Type B pancreatic cell (in vitro differentiated cells): ENCODE results near the gene PPP1R7. TPM values are rescaled to one million over a fixed set of nuclear protein-coding genes. Genes with fewer than 3 reads are reported as not detected.

Experiments used
- DNase-seq: peaks from one replicate; pipeline ENCODE4 v3.0.0; 2021; ENCODE audit warnings: mixed read lengths; ENCODE audit not compliant: unreplicated experiment; ENCODE audit errors: extremely low spot score
- H3K27ac Mint-ChIP-seq: 2 replicates; pipeline ENCODE4 v1.8.0; 2021; ENCODE audit warnings: mild to moderate bottlenecking, mixed read lengths
- H3K27me3 Mint-ChIP-seq: 2 replicates; pipeline ENCODE4 v1.8.0; 2021; ENCODE audit warnings: mixed read lengths
- H3K36me3 Mint-ChIP-seq: 2 replicates; pipeline ENCODE4 v1.8.0; 2021; ENCODE audit warnings: mixed read lengths
- H3K4me1 Mint-ChIP-seq: one replicate; pipeline ENCODE4 v1.8.0; 2021; ENCODE audit warnings: mixed read lengths; ENCODE audit not compliant: unreplicated experiment
- H3K4me3 Mint-ChIP-seq: 2 replicates; pipeline ENCODE4 v1.8.0; 2021; ENCODE audit warnings: mild to moderate bottlenecking, mixed read lengths
- H3K9me3 Mint-ChIP-seq: 2 replicates; pipeline ENCODE4 v1.8.0; 2021; ENCODE audit warnings: mixed read lengths
- total RNA-seq: library from RNA; stranded (reverse); gene quantifications from 2 replicates; pipeline ENCODE4 v1.2.1, GENCODE V29; 2021; ENCODE audit warnings: low replicate concordance
- TF ChIP-seq, protein P1 (sequence below): fragments of 200-600 bp; sonication (generic); conservative IDR thresholded peaks from 2 replicates; pipeline ENCODE4 v1.5.0; 2021; ENCODE audit warnings: antibody characterized with exemption, mild to moderate bottlenecking

PPP1R7 gene
- total RNA-seq, 1 donor from 2014 or later: 50.7 TPM

GRCh38 chr2:241214209-241214608 is 63.9 kb downstream of the PPP1R7 start:
- Mint-ChIP-seq H3K4me1 (peaks cover 9% of the 10 kb centered on the region), H3K27me3 (peaks cover 7% of the 10 kb centered on the region), H3K4me3 (no peak overlapping the region), H3K9me3 (no peaks in the 10 kb centered on the region), H3K36me3 (no peaks in the 10 kb centered on the region), H3K27ac (no peak overlapping the region)
- no peak for DNase-seq
- TF ChIP-seq, protein P1, sequence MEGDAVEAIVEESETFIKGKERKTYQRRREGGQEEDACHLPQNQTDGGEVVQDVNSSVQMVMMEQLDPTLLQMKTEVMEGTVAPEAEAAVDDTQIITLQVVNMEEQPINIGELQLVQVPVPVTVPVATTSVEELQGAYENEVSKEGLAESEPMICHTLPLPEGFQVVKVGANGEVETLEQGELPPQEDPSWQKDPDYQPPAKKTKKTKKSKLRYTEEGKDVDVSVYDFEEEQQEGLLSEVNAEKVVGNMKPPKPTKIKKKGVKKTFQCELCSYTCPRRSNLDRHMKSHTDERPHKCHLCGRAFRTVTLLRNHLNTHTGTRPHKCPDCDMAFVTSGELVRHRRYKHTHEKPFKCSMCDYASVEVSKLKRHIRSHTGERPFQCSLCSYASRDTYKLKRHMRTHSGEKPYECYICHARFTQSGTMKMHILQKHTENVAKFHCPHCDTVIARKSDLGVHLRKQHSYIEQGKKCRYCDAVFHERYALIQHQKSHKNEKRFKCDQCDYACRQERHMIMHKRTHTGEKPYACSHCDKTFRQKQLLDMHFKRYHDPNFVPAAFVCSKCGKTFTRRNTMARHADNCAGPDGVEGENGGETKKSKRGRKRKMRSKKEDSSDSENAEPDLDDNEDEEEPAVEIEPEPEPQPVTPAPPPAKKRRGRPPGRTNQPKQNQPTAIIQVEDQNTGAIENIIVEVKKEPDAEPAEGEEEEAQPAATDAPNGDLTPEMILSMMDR: no peak

DNA sequence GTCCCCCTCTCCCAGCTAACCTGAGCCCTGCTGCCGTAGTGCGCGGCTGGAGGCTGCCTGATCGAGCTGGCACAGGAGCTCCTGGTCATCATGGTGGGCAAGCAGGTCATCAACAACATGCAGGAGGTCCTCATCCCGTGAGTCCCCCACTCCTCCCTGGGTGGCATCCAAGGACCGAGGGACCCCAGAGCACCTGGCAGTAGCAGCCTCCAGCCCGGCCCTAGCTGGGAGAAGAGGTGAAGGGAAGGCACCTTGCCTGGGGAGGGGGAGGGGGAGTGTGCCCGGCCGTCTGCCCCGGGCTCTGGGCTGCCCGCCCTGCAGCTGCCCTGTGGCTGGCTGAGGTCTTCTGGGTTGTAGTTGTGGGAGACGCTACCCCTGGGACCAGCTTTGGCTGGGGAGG is 64.5 kb downstream of the PPP1R7 start:
- no peak for DNase-seq
- H3K27ac Mint-ChIP-seq: no peak overlapping the region
- no peaks in the 10 kb centered on the region for H3K9me3 Mint-ChIP-seq
- no peaks in the 10 kb centered on the region for H3K36me3 Mint-ChIP-seq
- peaks cover 7% of the 10 kb centered on the region for H3K27me3 Mint-ChIP-seq
- H3K4me1 Mint-ChIP-seq: peaks cover 11% of the 10 kb centered on the region
- TF ChIP-seq, protein P1: no peak
- H3K4me3 Mint-ChIP-seq: no peak overlapping the region

- TF ChIP-seq, protein P1: no peak
- Mint-ChIP-seq H3K27me3 (peaks cover 7% of the 10 kb centered on the region), H3K9me3 (no peaks in the 10 kb centered on the region), H3K4me3 (no peak overlapping the region), H3K36me3 (peaks cover 4% of the 10 kb centered on the region), H3K27ac (no peak overlapping the region), H3K4me1 (peaks cover 11% of the 10 kb centered on the region)
- DNase-seq: no peak
These were observed 65.2 kb downstream of the PPP1R7 start for GRCh38 chr2:241215421-241215820.

- Mint-ChIP-seq H3K4me1 (peaks cover 11% of the 10 kb centered on the region), H3K27ac (peak overlapping the region; percentile 61), H3K9me3 (no peaks in the 10 kb centered on the region), H3K27me3 (peaks cover 7% of the 10 kb centered on the region), H3K4me3 (peak overlapping the region; percentile 78), H3K36me3 (peaks cover 4% of the 10 kb centered on the region)
- TF ChIP-seq, protein P1: no peak
- no peak for DNase-seq
These were observed 66.0 kb downstream of the PPP1R7 start for GRCh38 chr2:241216211-241216761.

DNA sequence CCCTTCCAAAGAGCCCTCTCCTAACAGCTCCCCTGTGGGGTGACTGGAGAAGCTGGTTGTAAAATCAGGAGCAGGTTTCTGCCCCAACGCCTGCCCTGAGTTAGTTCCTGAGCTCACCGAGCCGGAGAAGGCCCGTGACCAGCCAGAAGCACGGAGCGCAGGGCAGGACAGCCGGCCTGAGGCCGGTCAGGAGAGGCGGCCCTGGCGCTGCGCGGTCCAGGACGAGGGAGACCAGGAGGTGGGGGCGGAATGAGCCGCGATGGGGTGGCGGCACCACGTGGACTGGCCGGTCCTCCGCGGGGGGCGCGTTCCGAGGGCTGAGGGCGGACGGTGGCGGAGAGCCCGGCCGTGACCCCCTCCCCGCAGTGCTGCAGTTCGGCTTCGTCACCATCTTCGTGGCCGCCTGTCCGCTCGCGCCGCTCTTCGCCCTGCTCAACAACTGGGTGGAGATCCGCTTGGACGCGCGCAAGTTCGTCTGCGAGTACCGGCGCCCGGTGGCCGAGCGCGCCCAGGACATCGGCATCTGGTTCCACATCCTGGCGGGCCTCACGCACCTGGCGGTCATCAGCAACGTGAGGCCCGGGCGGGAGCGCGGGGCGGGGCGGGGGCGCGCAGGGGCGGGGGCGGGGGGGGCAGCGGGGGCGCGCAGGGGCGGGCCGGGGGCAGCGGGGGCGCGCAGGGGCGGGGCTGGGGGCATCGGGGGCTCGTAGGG is 67.2 kb downstream of the PPP1R7 start:
- Mint-ChIP-seq H3K4me1 (peaks cover 11% of the 10 kb centered on the region), H3K4me3 (peak overlapping the region; percentile 85), H3K27ac (peak overlapping the region; percentile 55), H3K27me3 (peaks cover 2% of the 10 kb centered on the region), H3K9me3 (no peaks in the 10 kb centered on the region), H3K36me3 (peaks cover 4% of the 10 kb centered on the region)
- DNase-seq: no peak
- TF ChIP-seq, protein P1: peak; percentile 23
